GM12878 (cell line): Measurements from ENCODE around the gene CDC42EP1.

Experiments used
- ATF3 ChIP-seq: IDR thresholded peaks from 2 replicates; pipeline ENCODE4 v1.6.1; 2011; ENCODE audit warnings: low read depth, mild to moderate bottlenecking, low read length, moderate library complexity, borderline replicate concordance; ENCODE audit errors: extremely low read depth
- CBFB ChIP-seq: IDR thresholded peaks from 2 replicates; pipeline ENCODE4 v1.6.1; 2016; ENCODE audit warnings: antibody characterized with exemption, low read depth
- CTCF ChIP-seq, 3 experiments: IDR thresholded peaks in 2 of 3; conservative IDR thresholded peaks in 1 of 3; 2 replicates each; pipeline ENCODE4 v1.5.1; 2011; ENCODE audit warnings: low read depth in 3 of 3, low read length in 3 of 3, mild to moderate bottlenecking in 3 of 3, control low read depth in 2 of 3, moderate library complexity in 2 of 3, inconsistent platforms in 1 of 3, mixed read lengths in 1 of 3; ENCODE audit not compliant: control insufficient read depth in 2 of 3, insufficient read depth in 1 of 3; ENCODE audit errors: extremely low read depth in 1 of 3
- ELK1 ChIP-seq: IDR thresholded peaks from 2 replicates; pipeline ENCODE4 v1.6.1; 2012; ENCODE audit warnings: low read depth, low read length, improper control_type of control experiment
- EZH2 ChIP-seq: IDR thresholded peaks from 2 replicates; pipeline ENCODE4 v1.6.1; 2012; ENCODE audit warnings: low read depth, mild to moderate bottlenecking, control low read depth, inconsistent platforms, low read length, borderline replicate concordance; ENCODE audit not compliant: control insufficient read depth
- PML ChIP-seq: IDR thresholded peaks from 2 replicates; pipeline ENCODE4 v1.6.1; 2012; ENCODE audit warnings: low read length, inconsistent platforms
- POLR2A ChIP-seq: IDR thresholded peaks from 2 replicates; pipeline ENCODE4 v1.6.1; 2011; ENCODE audit warnings: low read depth, mild to moderate bottlenecking, low read length
- TCF7 ChIP-seq: IDR thresholded peaks from 2 replicates; pipeline ENCODE4 v1.6.1; 2014; ENCODE audit warnings: antibody characterized with exemption, borderline replicate concordance
- ZBED1 ChIP-seq: IDR thresholded peaks from 2 replicates; pipeline ENCODE4 v1.6.1; 2016; ENCODE audit warnings: borderline replicate concordance

- TF ChIP-seq ATF3 (no peak), CBFB (no peak), TCF7 (no peak), EZH2 (no peak), ZBED1 (no peak), PML (no peak), ELK1 (no peak), CTCF (IDR thresholded peaks at IDR 0.05 in 2 of 3, conservative IDR thresholded peaks at IDR 0.05 in 1 of 3; ENCODE audit: control insufficient read depth in 2 of 3, extremely low read depth in 1 of 3, insufficient read depth in 1 of 3, low read depth in 3 of 3, low read length in 3 of 3) (no peak), POLR2A (no peak)
These were observed 56.2 kb downstream of the CDC42EP1 start for GRCh38 chr22:37616201-37617083.
